ENCODE results near the gene RBPMS2.
A peak's percentile ranks its signal among the peaks of the same experiment; 100 is the strongest.

Gene RBPMS2

GRCh38 chr15:64809649-64810496 is 34.5 kb upstream of the RBPMS2 start:
- H3K4me3 ChIP-seq (ENCODE audit: control insufficient read depth, low read depth, low read length), result no peak overlapping the region
- peak; percentile 70 for DNase-seq (ENCODE audit: low read depth)
- TF ChIP-seq, protein P1, sequence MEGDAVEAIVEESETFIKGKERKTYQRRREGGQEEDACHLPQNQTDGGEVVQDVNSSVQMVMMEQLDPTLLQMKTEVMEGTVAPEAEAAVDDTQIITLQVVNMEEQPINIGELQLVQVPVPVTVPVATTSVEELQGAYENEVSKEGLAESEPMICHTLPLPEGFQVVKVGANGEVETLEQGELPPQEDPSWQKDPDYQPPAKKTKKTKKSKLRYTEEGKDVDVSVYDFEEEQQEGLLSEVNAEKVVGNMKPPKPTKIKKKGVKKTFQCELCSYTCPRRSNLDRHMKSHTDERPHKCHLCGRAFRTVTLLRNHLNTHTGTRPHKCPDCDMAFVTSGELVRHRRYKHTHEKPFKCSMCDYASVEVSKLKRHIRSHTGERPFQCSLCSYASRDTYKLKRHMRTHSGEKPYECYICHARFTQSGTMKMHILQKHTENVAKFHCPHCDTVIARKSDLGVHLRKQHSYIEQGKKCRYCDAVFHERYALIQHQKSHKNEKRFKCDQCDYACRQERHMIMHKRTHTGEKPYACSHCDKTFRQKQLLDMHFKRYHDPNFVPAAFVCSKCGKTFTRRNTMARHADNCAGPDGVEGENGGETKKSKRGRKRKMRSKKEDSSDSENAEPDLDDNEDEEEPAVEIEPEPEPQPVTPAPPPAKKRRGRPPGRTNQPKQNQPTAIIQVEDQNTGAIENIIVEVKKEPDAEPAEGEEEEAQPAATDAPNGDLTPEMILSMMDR (conservative IDR thresholded peaks at IDR 0.05; ENCODE audit: control insufficient read depth, insufficient read depth, low read depth, low read length), result peak; percentile 95

GRCh38 chr15:64808785-64809453 is 33.5 kb upstream of the RBPMS2 start:
- DNase-seq (ENCODE audit: low read depth), result no peak
- H3K4me3 ChIP-seq (ENCODE audit: control insufficient read depth, low read depth, low read length), result no peak overlapping the region
- TF ChIP-seq, protein P1 (conservative IDR thresholded peaks at IDR 0.05; ENCODE audit: control insufficient read depth, insufficient read depth, low read depth, low read length), result no peak

DNA sequence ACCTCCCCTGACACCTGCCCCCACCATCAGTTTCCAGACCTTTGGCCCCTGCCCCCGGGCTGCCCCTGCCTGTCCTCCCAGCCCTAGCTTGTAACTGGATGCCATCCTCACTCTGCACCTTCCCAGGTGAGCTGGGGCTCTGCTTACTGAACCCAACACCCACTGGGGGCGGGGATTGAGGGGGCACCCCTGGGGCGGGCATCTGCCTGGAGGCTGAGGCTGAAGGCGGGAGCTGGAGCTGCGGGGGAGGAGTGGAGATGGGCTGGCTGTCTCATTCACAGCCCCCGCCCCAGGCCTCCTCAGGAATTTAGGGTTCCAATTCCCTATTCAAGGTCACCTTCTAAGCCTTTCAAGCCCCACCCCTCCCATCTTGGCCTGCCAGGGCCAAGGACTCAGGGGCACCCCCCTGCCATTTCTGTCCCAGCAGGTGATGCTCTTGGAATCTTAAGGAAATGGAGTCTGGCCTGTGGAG is 32.4 kb upstream of the RBPMS2 start:
- TF ChIP-seq, protein P1 (conservative IDR thresholded peaks at IDR 0.05; ENCODE audit: control insufficient read depth, insufficient read depth, low read depth, low read length), result no peak
- H3K4me3 ChIP-seq (ENCODE audit: control insufficient read depth, low read depth, low read length), result no peak overlapping the region

GRCh38 chr15:64807051-64807749 is 31.8 kb upstream of the RBPMS2 start:
- DNase-seq (ENCODE audit: low read depth), result no peak
- no peak overlapping the region for H3K4me3 ChIP-seq (ENCODE audit: control insufficient read depth, low read depth, low read length)
- TF ChIP-seq, protein P1 (conservative IDR thresholded peaks at IDR 0.05; ENCODE audit: control insufficient read depth, insufficient read depth, low read depth, low read length), result no peak

More for the DNA sequence above, 32.4 kb upstream of the RBPMS2 start:
- DNase-seq (ENCODE audit: low read depth), result no peak

- DNase-seq (ENCODE audit: low read depth), result no peak
- H3K4me3 ChIP-seq (ENCODE audit: control insufficient read depth, low read depth, low read length), result no peak overlapping the region
- TF ChIP-seq, protein P1 (conservative IDR thresholded peaks at IDR 0.05; ENCODE audit: control insufficient read depth, insufficient read depth, low read depth, low read length), result no peak
Measured at GRCh38 chr15:64806509-64806908, 31.1 kb upstream of the RBPMS2 start.

DNA sequence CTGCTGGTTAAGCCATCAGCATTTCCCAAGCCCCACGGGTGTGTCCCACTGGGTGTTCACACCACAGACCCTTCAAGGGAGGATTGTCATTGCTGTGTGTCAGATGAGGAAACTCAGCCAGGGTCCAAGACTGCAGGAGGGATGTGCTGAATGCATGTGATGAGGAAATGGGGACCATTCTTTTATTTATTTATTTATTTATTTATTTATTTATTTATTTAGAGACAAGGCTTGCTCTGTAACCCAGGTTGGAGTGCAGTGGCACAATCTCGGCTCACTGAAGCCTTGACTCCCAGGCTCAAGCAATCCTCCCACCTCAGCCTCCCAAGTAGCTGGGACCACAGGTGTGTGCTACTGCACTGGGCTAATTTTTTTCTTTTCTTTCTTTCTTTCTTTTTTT is 29.2 kb upstream of the RBPMS2 start:
- TF ChIP-seq, protein P1 (conservative IDR thresholded peaks at IDR 0.05; ENCODE audit: control insufficient read depth, insufficient read depth, low read depth, low read length), result no peak
- no peak overlapping the region for H3K4me3 ChIP-seq (ENCODE audit: control insufficient read depth, low read depth, low read length)
- DNase-seq (ENCODE audit: low read depth), result no peak
